ENCODE results near the gene CD99.

The CD99 gene

GRCh38 chrX:2693113-2694002, 2.3 kb downstream of the CD99 start:
- Histone ChIP-seq H3K4me3 (ENCODE audit: insufficient read depth, low read length, poor library complexity, severe bottlenecking) (no peak overlapping the region), H3K27me3 (ENCODE audit: low read length) (no peaks in the 10 kb centered on the region), H3K9me3 (ENCODE audit: insufficient read depth, low read length) (no peaks in the 10 kb centered on the region), H3K4me2 (ENCODE audit: low read depth, low read length, poor library complexity, severe bottlenecking) (no peak overlapping the region), H2AFZ (ENCODE audit: low read depth, low read length, severe bottlenecking) (no peak overlapping the region), H3K79me2 (ENCODE audit: insufficient read depth, low read length) (no peaks in the 10 kb centered on the region), H3K9me2 (replicated peaks; ENCODE audit: insufficient read depth, low read length) (no peaks in the 10 kb centered on the region), H4K20me1 (ENCODE audit: low read depth, low read length) (no peaks in the 10 kb centered on the region), H3K9ac (ENCODE audit: low read length) (no peak overlapping the region), H3K36me3 (ENCODE audit: low read length) (no peaks in the 10 kb centered on the region), H3K27ac (ENCODE audit: low read depth, low read length) (no peak overlapping the region), H3F3A (ENCODE audit: insufficient read depth) (no peaks in the 10 kb centered on the region)
- no peak for TF ChIP-seq EZH2phosphoT487 (conservative IDR thresholded peaks at IDR 0.05; ENCODE audit: low read length)
- TF ChIP-seq, protein P1, sequence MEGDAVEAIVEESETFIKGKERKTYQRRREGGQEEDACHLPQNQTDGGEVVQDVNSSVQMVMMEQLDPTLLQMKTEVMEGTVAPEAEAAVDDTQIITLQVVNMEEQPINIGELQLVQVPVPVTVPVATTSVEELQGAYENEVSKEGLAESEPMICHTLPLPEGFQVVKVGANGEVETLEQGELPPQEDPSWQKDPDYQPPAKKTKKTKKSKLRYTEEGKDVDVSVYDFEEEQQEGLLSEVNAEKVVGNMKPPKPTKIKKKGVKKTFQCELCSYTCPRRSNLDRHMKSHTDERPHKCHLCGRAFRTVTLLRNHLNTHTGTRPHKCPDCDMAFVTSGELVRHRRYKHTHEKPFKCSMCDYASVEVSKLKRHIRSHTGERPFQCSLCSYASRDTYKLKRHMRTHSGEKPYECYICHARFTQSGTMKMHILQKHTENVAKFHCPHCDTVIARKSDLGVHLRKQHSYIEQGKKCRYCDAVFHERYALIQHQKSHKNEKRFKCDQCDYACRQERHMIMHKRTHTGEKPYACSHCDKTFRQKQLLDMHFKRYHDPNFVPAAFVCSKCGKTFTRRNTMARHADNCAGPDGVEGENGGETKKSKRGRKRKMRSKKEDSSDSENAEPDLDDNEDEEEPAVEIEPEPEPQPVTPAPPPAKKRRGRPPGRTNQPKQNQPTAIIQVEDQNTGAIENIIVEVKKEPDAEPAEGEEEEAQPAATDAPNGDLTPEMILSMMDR (IDR thresholded peaks at IDR 0.05; ENCODE audit: insufficient read depth, low read length, poor library complexity, severe bottlenecking), result no peak

GRCh38 chrX:2694914-2695267, 3.8 kb downstream of the CD99 start:
- Histone ChIP-seq H3K79me2 (ENCODE audit: insufficient read depth, low read length) (no peaks in the 10 kb centered on the region), H3K4me3 (ENCODE audit: insufficient read depth, low read length, poor library complexity, severe bottlenecking) (no peak overlapping the region), H3K9me3 (ENCODE audit: insufficient read depth, low read length) (no peaks in the 10 kb centered on the region), H3K27ac (ENCODE audit: low read depth, low read length) (no peak overlapping the region), H4K20me1 (ENCODE audit: low read depth, low read length) (no peaks in the 10 kb centered on the region), H2AFZ (ENCODE audit: low read depth, low read length, severe bottlenecking) (no peak overlapping the region), H3K27me3 (ENCODE audit: low read length) (no peaks in the 10 kb centered on the region), H3K9ac (ENCODE audit: low read length) (no peak overlapping the region), H3F3A (ENCODE audit: insufficient read depth) (no peaks in the 10 kb centered on the region), H3K36me3 (ENCODE audit: low read length) (no peaks in the 10 kb centered on the region), H3K9me2 (replicated peaks; ENCODE audit: insufficient read depth, low read length) (no peaks in the 10 kb centered on the region), H3K4me2 (ENCODE audit: low read depth, low read length, poor library complexity, severe bottlenecking) (no peak overlapping the region)
- TF ChIP-seq, protein P1 (IDR thresholded peaks at IDR 0.05; ENCODE audit: insufficient read depth, low read length, poor library complexity, severe bottlenecking), result no peak
- TF ChIP-seq EZH2phosphoT487 (conservative IDR thresholded peaks at IDR 0.05; ENCODE audit: low read length), result no peak

DNA sequence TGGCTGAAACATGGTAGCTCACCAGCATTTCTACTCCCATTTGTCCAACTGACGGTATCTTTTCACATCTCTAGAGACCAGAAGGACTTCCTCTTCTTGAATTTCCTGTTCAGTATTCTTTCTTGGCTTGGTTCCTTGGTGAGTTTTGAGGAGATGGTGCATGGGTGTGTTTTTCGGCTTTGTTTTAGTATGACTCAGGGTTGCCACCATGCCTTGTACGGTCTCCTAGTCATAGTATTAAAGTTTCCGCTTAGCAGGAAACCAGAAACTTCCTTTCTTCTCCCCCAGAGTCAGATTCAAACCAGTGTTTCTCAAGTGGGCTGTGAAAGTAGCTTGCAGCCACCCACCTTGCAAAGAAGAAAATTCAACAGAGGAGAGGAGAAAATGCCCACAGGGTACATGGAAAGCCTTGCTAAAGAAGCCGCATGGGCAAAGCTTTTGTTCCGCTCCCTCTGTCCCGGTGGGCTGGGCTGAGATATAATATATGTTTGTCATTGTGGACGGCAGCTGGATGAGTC, 5.7 kb downstream of the CD99 start:
- no peaks in the 10 kb centered on the region for H4K20me1 ChIP-seq (ENCODE audit: low read depth, low read length)
- H3K9ac ChIP-seq (ENCODE audit: low read length), result no peak overlapping the region
- H3K79me2 ChIP-seq (ENCODE audit: insufficient read depth, low read length), result no peaks in the 10 kb centered on the region
- H3F3A ChIP-seq (ENCODE audit: insufficient read depth), result no peaks in the 10 kb centered on the region
- TF ChIP-seq, protein P1 (IDR thresholded peaks at IDR 0.05; ENCODE audit: insufficient read depth, low read length, poor library complexity, severe bottlenecking), result no peak
- TF ChIP-seq EZH2phosphoT487 (conservative IDR thresholded peaks at IDR 0.05; ENCODE audit: low read length), result no peak
- H3K4me3 ChIP-seq (ENCODE audit: insufficient read depth, low read length, poor library complexity, severe bottlenecking), result no peak overlapping the region
- H3K9me3 ChIP-seq (ENCODE audit: insufficient read depth, low read length), result no peaks in the 10 kb centered on the region
- no peak overlapping the region for H3K4me2 ChIP-seq (ENCODE audit: low read depth, low read length, poor library complexity, severe bottlenecking)
- no peak overlapping the region for H3K27ac ChIP-seq (ENCODE audit: low read depth, low read length)
- no peaks in the 10 kb centered on the region for H3K27me3 ChIP-seq (ENCODE audit: low read length)
- H3K36me3 ChIP-seq (ENCODE audit: low read length), result no peaks in the 10 kb centered on the region
- no peaks in the 10 kb centered on the region for H3K9me2 ChIP-seq (replicated peaks; ENCODE audit: insufficient read depth, low read length)
- no peak overlapping the region for H2AFZ ChIP-seq (ENCODE audit: low read depth, low read length, severe bottlenecking)

Measured in SU-DHL-6 (cell line).